Activated naive CD8-positive, alpha-beta T cell (primary cell): ENCODE measurements around the gene MYO7B.

Source experiments
- H3K27ac Mint-ChIP-seq: one replicate; pipeline ENCODE4 v1.8.0; 2021; ENCODE audit warnings: mixed read lengths
- H3K27me3 Mint-ChIP-seq: one replicate; pipeline ENCODE4 v1.8.0; 2021; ENCODE audit warnings: mixed read lengths
- H3K36me3 Mint-ChIP-seq: one replicate; pipeline ENCODE4 v1.8.0; 2021; ENCODE audit warnings: mixed read lengths
- H3K4me1 Mint-ChIP-seq: one replicate; pipeline ENCODE4 v1.8.0; 2021; ENCODE audit warnings: low read depth, mixed read lengths
- H3K4me3 Mint-ChIP-seq: one replicate; pipeline ENCODE4 v1.8.0; 2021; ENCODE audit warnings: mild to moderate bottlenecking, mixed read lengths
- H3K9me3 Mint-ChIP-seq: one replicate; pipeline ENCODE4 v1.8.0; 2021; ENCODE audit warnings: low read depth, mixed read lengths

The MYO7B gene

DNA sequence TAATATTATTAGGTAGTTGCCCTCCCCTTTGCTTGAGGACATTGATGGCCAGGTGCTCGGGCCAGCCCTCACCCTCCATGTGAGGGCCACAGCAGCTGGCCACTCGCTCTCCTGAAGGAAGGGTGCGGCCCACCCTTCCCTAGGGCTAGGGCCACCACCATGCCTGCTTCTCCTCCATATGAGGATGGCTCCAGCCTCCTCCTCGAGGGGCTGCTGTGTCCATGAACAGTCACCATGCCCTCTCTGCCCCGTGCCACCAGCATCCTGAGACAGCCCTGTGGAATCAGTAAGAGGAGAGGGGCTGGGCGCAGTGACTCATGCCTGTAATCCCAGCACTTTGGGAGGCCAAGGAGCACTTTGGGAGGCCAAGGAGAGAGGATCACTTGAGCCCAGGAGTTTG lies 112.8 kb downstream of the MYO7B start:
- no peak overlapping the region for H3K4me3 Mint-ChIP-seq

DNA sequence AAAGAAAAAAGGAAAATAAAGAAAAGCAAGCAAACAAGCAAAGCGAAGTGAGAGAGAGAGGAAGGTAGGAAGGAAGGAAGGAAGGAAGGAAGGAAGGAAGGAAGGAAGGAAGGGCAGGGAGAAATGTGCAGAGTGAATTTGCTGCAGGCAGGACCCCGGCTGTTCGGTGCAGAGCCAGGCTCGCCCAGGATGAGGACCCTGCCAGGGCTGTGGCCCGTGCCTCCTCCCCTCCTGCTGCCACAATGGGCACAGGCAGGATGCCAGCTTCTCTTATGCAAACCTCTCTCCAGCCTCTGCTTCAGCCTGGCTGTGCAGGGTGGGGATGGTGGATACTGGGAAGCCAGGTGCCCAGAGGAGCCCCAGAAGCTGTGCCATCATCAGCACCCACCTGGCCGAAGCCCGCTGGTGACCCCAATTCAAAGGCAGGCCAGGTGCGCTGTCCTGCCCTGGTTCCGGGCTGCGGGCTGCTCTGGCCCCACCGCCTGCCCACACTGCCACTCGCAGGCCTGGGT lies 113.7 kb downstream of the MYO7B start:
- Mint-ChIP-seq H3K27me3 (no peaks in the 10 kb centered on the region), H3K4me3 (no peak overlapping the region), H3K9me3 (no peaks in the 10 kb centered on the region), H3K36me3 (no peaks in the 10 kb centered on the region), H3K27ac (no peak overlapping the region), H3K4me1 (peaks cover 20% of the 10 kb centered on the region)

More for the DNA sequence above, 112.8 kb downstream of the MYO7B start:
- Mint-ChIP-seq H3K27ac (no peak overlapping the region), H3K27me3 (no peaks in the 10 kb centered on the region), H3K4me1 (peaks cover 24% of the 10 kb centered on the region), H3K9me3 (no peaks in the 10 kb centered on the region), H3K36me3 (no peaks in the 10 kb centered on the region)

- Mint-ChIP-seq H3K27me3 (no peaks in the 10 kb centered on the region), H3K4me1 (peaks cover 20% of the 10 kb centered on the region), H3K27ac (no peak overlapping the region), H3K9me3 (no peaks in the 10 kb centered on the region), H3K4me3 (peak overlapping the region; percentile 58), H3K36me3 (no peaks in the 10 kb centered on the region)
Measured at GRCh38 chr2:127649684-127650040, 114.2 kb downstream of the MYO7B start.

DNA sequence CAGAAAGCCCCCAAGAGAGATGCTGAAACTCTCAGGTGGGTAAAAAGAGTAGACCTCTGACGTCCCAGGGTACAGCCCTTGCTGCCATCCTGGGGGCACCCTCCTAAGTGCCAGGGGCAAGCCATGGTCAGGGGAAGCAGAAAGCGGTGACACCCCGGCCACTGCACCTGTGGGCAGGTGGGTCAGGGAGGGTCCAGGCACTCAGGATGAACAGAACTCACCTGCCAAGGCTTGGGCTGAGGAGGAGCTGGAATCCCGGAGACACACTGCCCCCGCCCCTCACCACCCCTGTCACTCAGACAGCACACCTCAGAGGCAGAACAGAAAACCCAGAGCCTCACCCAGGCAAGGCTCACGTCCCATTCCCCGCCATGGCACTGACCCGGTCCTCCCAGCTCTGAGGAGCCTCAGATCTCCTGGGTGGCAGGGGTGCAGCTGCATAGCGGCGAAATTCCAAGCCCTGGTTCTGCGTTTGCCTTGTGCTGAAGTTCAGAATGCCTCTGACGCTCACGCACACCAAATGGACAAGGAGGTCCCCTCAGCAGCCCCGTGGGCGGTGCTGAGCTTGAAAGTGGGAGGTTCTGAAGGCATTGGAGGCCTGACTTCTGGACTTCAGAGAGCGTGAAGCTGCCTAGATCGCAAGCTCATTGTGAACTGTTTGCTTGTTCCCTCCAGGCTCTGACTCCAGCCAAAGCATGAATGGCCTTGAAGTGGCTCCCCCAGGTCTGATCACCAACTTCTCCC lies 114.7 kb downstream of the MYO7B start:
- H3K4me1 Mint-ChIP-seq, result peaks cover 20% of the 10 kb centered on the region

GRCh38 chr2:127650785-127651380 lies 115.4 kb downstream of the MYO7B start:
- peaks cover 20% of the 10 kb centered on the region for H3K4me1 Mint-ChIP-seq
- H3K27me3 Mint-ChIP-seq, result no peaks in the 10 kb centered on the region
- no peaks in the 10 kb centered on the region for H3K36me3 Mint-ChIP-seq
- no peak overlapping the region for H3K4me3 Mint-ChIP-seq
- no peak overlapping the region for H3K27ac Mint-ChIP-seq
- no peaks in the 10 kb centered on the region for H3K9me3 Mint-ChIP-seq

More for the DNA sequence above, 114.7 kb downstream of the MYO7B start:
- H3K9me3 Mint-ChIP-seq, result no peaks in the 10 kb centered on the region
- no peaks in the 10 kb centered on the region for H3K27me3 Mint-ChIP-seq
- H3K27ac Mint-ChIP-seq, result no peak overlapping the region
- H3K36me3 Mint-ChIP-seq, result no peaks in the 10 kb centered on the region
- no peak overlapping the region for H3K4me3 Mint-ChIP-seq

DNA sequence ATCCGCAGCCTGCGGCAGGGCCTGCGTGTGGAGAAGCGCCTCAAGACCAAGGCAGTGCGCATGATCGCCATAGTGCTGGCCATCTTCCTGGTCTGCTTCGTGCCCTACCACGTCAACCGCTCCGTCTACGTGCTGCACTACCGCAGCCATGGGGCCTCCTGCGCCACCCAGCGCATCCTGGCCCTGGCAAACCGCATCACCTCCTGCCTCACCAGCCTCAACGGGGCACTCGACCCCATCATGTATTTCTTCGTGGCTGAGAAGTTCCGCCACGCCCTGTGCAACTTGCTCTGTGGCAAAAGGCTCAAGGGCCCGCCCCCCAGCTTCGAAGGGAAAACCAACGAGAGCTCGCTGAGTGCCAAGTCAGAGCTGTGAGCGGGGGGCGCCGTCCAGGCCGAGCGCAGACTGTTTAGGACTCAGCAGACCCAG lies 115.9 kb downstream of the MYO7B start:
- no peaks in the 10 kb centered on the region for H3K9me3 Mint-ChIP-seq
- no peaks in the 10 kb centered on the region for H3K27me3 Mint-ChIP-seq
- H3K27ac Mint-ChIP-seq, result no peak overlapping the region
- H3K4me3 Mint-ChIP-seq, result no peak overlapping the region
- H3K36me3 Mint-ChIP-seq, result no peaks in the 10 kb centered on the region
- peaks cover 20% of the 10 kb centered on the region for H3K4me1 Mint-ChIP-seq

DNA sequence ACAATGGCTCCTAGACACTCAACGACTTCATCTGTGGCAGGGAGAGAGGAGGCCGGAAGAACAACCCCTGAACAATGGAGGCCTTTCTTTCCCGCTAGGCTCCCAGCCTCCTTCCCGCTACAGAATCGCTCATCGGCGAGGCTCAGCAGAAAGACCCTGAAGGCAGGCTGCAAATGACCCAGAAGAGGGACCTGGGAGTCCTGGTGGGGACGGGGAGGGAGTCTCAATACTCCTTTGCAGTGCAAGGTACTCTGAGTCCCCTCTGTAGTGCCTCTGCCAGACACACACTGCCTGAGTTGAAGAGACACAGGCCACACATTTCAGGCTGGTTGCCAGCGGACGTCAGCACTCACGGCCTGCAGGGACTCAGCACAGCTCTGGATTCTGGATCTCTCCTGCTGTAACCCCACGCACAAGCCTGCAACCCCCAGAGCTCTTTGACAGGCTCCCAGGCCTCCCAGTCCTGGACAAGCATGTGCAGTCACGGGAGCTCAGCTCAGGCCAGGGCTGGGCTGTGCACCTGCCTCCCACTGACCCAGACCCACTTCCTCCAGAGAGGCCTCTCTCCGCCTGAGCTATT lies 116.6 kb downstream of the MYO7B start:
- Mint-ChIP-seq H3K36me3 (no peaks in the 10 kb centered on the region), H3K4me3 (no peak overlapping the region), H3K27me3 (no peaks in the 10 kb centered on the region), H3K4me1 (peaks cover 17% of the 10 kb centered on the region), H3K9me3 (no peaks in the 10 kb centered on the region), H3K27ac (no peak overlapping the region)

DNA sequence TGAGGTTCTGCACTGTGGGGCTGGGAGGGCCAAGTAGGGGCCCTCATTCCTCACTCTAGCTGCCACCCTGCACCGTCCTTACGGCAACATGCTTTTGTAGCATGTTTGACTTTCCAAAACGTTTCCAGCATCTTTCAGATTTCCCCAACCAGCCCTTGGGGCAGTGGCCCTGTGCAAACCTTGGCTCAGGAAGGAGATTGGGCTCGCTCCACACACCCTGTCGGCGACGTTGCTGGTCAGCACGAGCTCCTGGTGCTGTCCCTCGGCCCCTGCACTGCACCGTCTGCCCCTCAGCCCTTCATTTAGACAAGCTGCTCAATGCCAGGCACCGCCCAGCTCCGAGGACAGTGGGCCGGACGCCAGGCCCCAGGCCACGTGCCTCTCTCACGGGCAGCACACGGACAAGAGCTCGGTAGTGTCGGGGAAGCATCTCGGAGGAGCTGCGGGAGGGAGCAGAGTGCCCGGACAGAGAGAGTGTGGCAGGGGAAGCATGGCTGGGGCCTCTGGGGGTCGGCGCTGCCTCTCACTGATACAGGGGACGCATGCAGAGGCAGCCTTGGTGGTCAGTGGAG lies 117.4 kb downstream of the MYO7B start:
- Mint-ChIP-seq H3K4me3 (no peak overlapping the region), H3K27me3 (no peaks in the 10 kb centered on the region), H3K27ac (no peak overlapping the region), H3K9me3 (no peaks in the 10 kb centered on the region), H3K4me1 (peaks cover 12% of the 10 kb centered on the region), H3K36me3 (no peaks in the 10 kb centered on the region)

- no peaks in the 10 kb centered on the region for H3K27me3 Mint-ChIP-seq
- no peak overlapping the region for H3K4me3 Mint-ChIP-seq
- no peaks in the 10 kb centered on the region for H3K36me3 Mint-ChIP-seq
- H3K4me1 Mint-ChIP-seq, result peaks cover 7% of the 10 kb centered on the region
- H3K9me3 Mint-ChIP-seq, result no peaks in the 10 kb centered on the region
- H3K27ac Mint-ChIP-seq, result no peak overlapping the region
Measured at GRCh38 chr2:127653421-127654083, 118.1 kb downstream of the MYO7B start.

GRCh38 chr2:127654084-127654837 lies 118.8 kb downstream of the MYO7B start:
- no peaks in the 10 kb centered on the region for H3K9me3 Mint-ChIP-seq
- H3K27ac Mint-ChIP-seq, result no peak overlapping the region
- H3K4me3 Mint-ChIP-seq, result no peak overlapping the region
- peaks cover 4% of the 10 kb centered on the region for H3K4me1 Mint-ChIP-seq
- H3K36me3 Mint-ChIP-seq, result no peaks in the 10 kb centered on the region
- no peaks in the 10 kb centered on the region for H3K27me3 Mint-ChIP-seq

- no peaks in the 10 kb centered on the region for H3K4me1 Mint-ChIP-seq
Measured at GRCh38 chr2:127654838-127655175, 119.3 kb downstream of the MYO7B start.

DNA sequence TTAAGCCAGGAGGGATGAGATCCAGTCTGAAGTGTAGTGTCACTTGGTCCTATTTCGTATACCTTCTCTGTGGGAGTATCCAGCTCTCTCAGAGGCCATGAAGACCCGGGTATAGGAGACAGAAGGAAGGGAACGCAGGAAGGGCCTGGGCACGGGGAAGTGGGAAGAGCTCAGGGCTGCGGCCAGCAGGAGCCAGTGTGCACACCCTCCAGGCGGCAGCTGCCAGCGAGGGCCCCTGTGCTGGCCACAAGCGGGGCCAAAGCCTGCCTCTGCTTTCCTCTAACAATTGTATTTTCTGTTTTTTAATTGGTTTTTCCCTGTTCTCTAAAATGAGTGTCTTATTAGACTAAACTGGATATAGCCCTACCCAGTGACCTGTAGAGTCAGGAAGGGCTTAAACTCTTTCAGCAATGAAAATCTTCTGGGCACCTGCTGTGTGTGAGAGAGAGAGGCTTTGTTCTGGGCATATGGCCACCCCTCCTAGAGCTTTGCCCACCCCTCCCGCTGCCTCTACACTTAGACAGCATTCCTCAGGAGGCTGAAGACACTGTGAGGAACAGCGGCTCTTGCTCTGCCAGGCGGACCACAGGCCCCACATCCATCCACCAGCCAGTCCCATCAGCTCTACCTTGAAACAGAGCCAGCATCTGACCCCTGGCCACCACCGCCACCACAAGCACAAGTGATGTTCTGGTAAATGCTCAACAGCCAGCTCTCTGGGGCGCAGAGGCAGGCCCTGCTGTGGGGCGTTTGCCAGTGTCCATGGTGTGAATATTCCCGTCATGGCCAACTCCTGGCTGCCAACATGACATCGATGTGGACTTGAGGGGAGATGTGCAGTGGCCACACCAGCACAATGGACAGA lies 120.0 kb downstream of the MYO7B start:
- no peak overlapping the region for H3K27ac Mint-ChIP-seq
- H3K36me3 Mint-ChIP-seq, result no peaks in the 10 kb centered on the region
- no peaks in the 10 kb centered on the region for H3K4me1 Mint-ChIP-seq
- H3K27me3 Mint-ChIP-seq, result no peaks in the 10 kb centered on the region
- no peak overlapping the region for H3K4me3 Mint-ChIP-seq
- H3K9me3 Mint-ChIP-seq, result no peaks in the 10 kb centered on the region

More at GRCh38 chr2:127654838-127655175, 119.3 kb downstream of the MYO7B start:
- H3K27ac Mint-ChIP-seq, result no peak overlapping the region
- H3K36me3 Mint-ChIP-seq, result no peaks in the 10 kb centered on the region
- H3K27me3 Mint-ChIP-seq, result no peaks in the 10 kb centered on the region
- no peak overlapping the region for H3K4me3 Mint-ChIP-seq
- H3K9me3 Mint-ChIP-seq, result no peaks in the 10 kb centered on the region

DNA sequence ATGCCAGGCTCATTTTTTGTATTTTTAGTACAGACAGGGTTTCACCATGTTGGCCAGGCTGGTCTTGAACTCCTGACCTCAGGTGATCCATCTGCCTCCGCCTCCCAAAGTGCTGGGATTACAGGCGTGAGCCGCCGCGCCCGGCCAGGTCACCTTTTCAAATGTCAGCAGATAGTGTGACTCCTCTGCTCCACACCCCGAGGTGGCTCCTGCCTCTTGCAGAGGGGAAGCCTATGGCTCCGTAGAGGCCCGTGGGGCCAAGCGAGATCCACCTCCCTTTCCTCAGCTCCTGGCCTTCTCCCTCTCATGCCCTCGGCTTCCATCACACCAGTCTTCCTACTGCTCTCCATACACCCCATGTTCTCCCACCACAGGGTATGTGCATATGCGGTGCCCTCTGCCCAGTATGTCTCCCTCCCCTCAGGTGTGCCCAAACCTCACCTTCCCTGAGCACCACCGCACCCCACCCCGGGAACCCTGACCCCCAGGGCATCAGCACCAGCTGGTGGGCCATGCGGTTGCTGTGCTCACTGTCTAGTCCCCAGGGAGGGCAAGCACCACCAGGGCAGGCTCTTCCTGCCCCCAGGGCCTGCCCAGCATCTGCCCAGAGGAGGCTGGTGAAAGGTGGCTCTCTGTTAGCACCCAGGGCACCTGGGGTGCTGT lies 121.2 kb downstream of the MYO7B start:
- Mint-ChIP-seq H3K4me3 (no peak overlapping the region), H3K36me3 (no peaks in the 10 kb centered on the region), H3K4me1 (no peaks in the 10 kb centered on the region), H3K9me3 (no peaks in the 10 kb centered on the region), H3K27me3 (peaks cover 4% of the 10 kb centered on the region), H3K27ac (no peak overlapping the region)
